HEK293 (cell line): ENCODE data around the gene RABEP2.

Source experiments
- AEBP2 ChIP-seq: fragments of 450-650 bp; formaldehyde crosslinking; IDR thresholded peaks from 2 replicates; pipeline ENCODE4 v1.5.1; 2016; ENCODE audit warnings: missing biosample characterization, missing genetic modification characterization, borderline replicate concordance
- GFI1B ChIP-seq: fragments of 450-650 bp; formaldehyde crosslinking; IDR thresholded peaks from 2 replicates; pipeline ENCODE4 v1.5.1; 2016; ENCODE audit warnings: missing biosample characterization, missing genetic modification characterization
- KLF7 ChIP-seq: fragments of 450-650 bp; formaldehyde crosslinking; IDR thresholded peaks from 2 replicates; pipeline ENCODE4 v1.5.1; 2016; ENCODE audit warnings: missing biosample characterization, missing genetic modification characterization, borderline replicate concordance
- KLF9 ChIP-seq: fragments of 450-650 bp; formaldehyde crosslinking; IDR thresholded peaks from 2 replicates; pipeline ENCODE4 v1.5.1; 2016; ENCODE audit warnings: missing biosample characterization, missing genetic modification characterization, low read depth
- MZF1 ChIP-seq: fragments of 450-650 bp; formaldehyde crosslinking; IDR thresholded peaks from 2 replicates; pipeline ENCODE4 v1.5.1; 2017; ENCODE audit warnings: missing biosample characterization, missing genetic modification characterization, borderline replicate concordance
- RBAK ChIP-seq: fragments of 450-650 bp; formaldehyde crosslinking; IDR thresholded peaks from 2 replicates; pipeline ENCODE4 v1.5.1; 2016; ENCODE audit warnings: missing biosample characterization, missing genetic modification characterization
- YY2 ChIP-seq: fragments of 450-650 bp; formaldehyde crosslinking; IDR thresholded peaks from 2 replicates; pipeline ENCODE4 v1.5.1; 2016; ENCODE audit warnings: missing biosample characterization, missing genetic modification characterization
- ZFHX2 ChIP-seq: fragments of 450-650 bp; formaldehyde crosslinking; conservative IDR thresholded peaks from 2 replicates; pipeline ENCODE4 v1.5.1; 2016; ENCODE audit warnings: missing biosample characterization, missing genetic modification characterization
- ZFP41 ChIP-seq: fragments of 450-650 bp; formaldehyde crosslinking; IDR thresholded peaks from 2 replicates; pipeline ENCODE4 v1.5.1; 2016; ENCODE audit warnings: missing biosample characterization, missing genetic modification characterization, borderline replicate concordance
- ZNF133 ChIP-seq: fragments of 450-650 bp; formaldehyde crosslinking; IDR thresholded peaks from 2 replicates; pipeline ENCODE4 v1.5.1; 2016; ENCODE audit warnings: missing biosample characterization, missing genetic modification characterization
- ZNF140 ChIP-seq: fragments of 450-650 bp; formaldehyde crosslinking; IDR thresholded peaks from 2 replicates; pipeline ENCODE4 v1.5.1; 2016; ENCODE audit warnings: missing biosample characterization, missing genetic modification characterization
- ZNF146 ChIP-seq: fragments of 450-650 bp; formaldehyde crosslinking; IDR thresholded peaks from 2 replicates; pipeline ENCODE4 v1.5.1; 2016; ENCODE audit warnings: missing biosample characterization, missing genetic modification characterization
- ZNF211 ChIP-seq: fragments of 450-650 bp; formaldehyde crosslinking; IDR thresholded peaks from 2 replicates; pipeline ENCODE4 v1.5.1; 2016; ENCODE audit warnings: low read depth, missing biosample characterization, missing genetic modification characterization
- ZNF223 ChIP-seq: fragments of 450-650 bp; formaldehyde crosslinking; IDR thresholded peaks from 2 replicates; pipeline ENCODE4 v1.5.1; 2016; ENCODE audit warnings: missing biosample characterization, missing genetic modification characterization
- ZNF239 ChIP-seq: fragments of 450-650 bp; formaldehyde crosslinking; IDR thresholded peaks from 2 replicates; pipeline ENCODE4 v1.5.1; 2016; ENCODE audit warnings: missing biosample characterization, missing genetic modification characterization
- ZNF24 ChIP-seq: fragments of 450-650 bp; formaldehyde crosslinking; IDR thresholded peaks from 2 replicates; pipeline ENCODE4 v1.5.1; 2016; ENCODE audit warnings: missing biosample characterization, missing genetic modification characterization
- ZNF266 ChIP-seq: fragments of 450-650 bp; formaldehyde crosslinking; IDR thresholded peaks from 2 replicates; pipeline ENCODE4 v1.5.1; 2016; ENCODE audit warnings: missing biosample characterization, missing genetic modification characterization, low read depth
- ZNF311 ChIP-seq: fragments of 450-650 bp; formaldehyde crosslinking; IDR thresholded peaks from 2 replicates; pipeline ENCODE4 v1.5.1; 2017; ENCODE audit warnings: missing biosample characterization, missing genetic modification characterization, borderline replicate concordance
- ZNF324 ChIP-seq: fragments of 450-650 bp; formaldehyde crosslinking; IDR thresholded peaks from 2 replicates; pipeline ENCODE4 v1.5.1; 2016; ENCODE audit warnings: missing biosample characterization, missing genetic modification characterization
- ZNF341 ChIP-seq: fragments of 450-650 bp; formaldehyde crosslinking; IDR thresholded peaks from 2 replicates; pipeline ENCODE4; 2016; ENCODE audit warnings: low read depth, missing biosample characterization, missing genetic modification characterization
- ZNF423 ChIP-seq: fragments of 450-650 bp; formaldehyde crosslinking; IDR thresholded peaks from 2 replicates; pipeline ENCODE4 v1.5.1; 2016; ENCODE audit warnings: missing biosample characterization, missing genetic modification characterization
- ZNF473 ChIP-seq: fragments of 450-650 bp; formaldehyde crosslinking; IDR thresholded peaks from 2 replicates; pipeline ENCODE4 v1.5.1; 2017; ENCODE audit warnings: missing biosample characterization, missing genetic modification characterization
- ZNF501 ChIP-seq: fragments of 450-650 bp; formaldehyde crosslinking; IDR thresholded peaks from 2 replicates; pipeline ENCODE4 v1.5.1; 2016; ENCODE audit warnings: missing biosample characterization, missing genetic modification characterization
- ZNF518A ChIP-seq: fragments of 450-650 bp; formaldehyde crosslinking; conservative IDR thresholded peaks from 2 replicates; pipeline ENCODE4 v1.5.1; 2016; ENCODE audit warnings: low read depth, missing biosample characterization, missing genetic modification characterization
- ZNF521 ChIP-seq: fragments of 450-650 bp; formaldehyde crosslinking; IDR thresholded peaks from 2 replicates; pipeline ENCODE4 v1.5.1; 2017; ENCODE audit warnings: missing biosample characterization, mild to moderate bottlenecking, missing genetic modification characterization
- ZNF645 ChIP-seq: fragments of 450-650 bp; formaldehyde crosslinking; IDR thresholded peaks from 2 replicates; pipeline ENCODE4; 2016; ENCODE audit warnings: missing biosample characterization, missing genetic modification characterization
- ZNF660 ChIP-seq: fragments of 450-650 bp; IDR thresholded peaks from 2 replicates; pipeline ENCODE4 v1.5.1; 2018; ENCODE audit warnings: missing biosample characterization, mild to moderate bottlenecking, missing genetic modification characterization
- ZNF664 ChIP-seq: fragments of 450-650 bp; formaldehyde crosslinking; IDR thresholded peaks from 2 replicates; pipeline ENCODE4 v1.5.1; 2016; ENCODE audit warnings: missing biosample characterization, missing genetic modification characterization
- ZNF677 ChIP-seq: fragments of 450-650 bp; IDR thresholded peaks from 2 replicates; pipeline ENCODE4 v1.5.0; 2018; ENCODE audit warnings: missing biosample characterization, mild to moderate bottlenecking, missing genetic modification characterization, moderate library complexity
- ZNF777 ChIP-seq: fragments of 450-650 bp; formaldehyde crosslinking; IDR thresholded peaks from 2 replicates; pipeline ENCODE4 v1.5.1; 2017; ENCODE audit warnings: missing biosample characterization, missing genetic modification characterization, borderline replicate concordance
- ZNF785 ChIP-seq: fragments of 450-650 bp; formaldehyde crosslinking; IDR thresholded peaks from 2 replicates; pipeline ENCODE4 v1.5.1; 2016; ENCODE audit warnings: missing biosample characterization, missing genetic modification characterization
- ZNF837 ChIP-seq: fragments of 450-650 bp; formaldehyde crosslinking; IDR thresholded peaks from 2 replicates; pipeline ENCODE4 v1.5.1; 2016; ENCODE audit warnings: missing biosample characterization, missing genetic modification characterization

RABEP2 gene

GRCh38 chr16:28925386-28926228, 569 bp upstream of the RABEP2 start (continued):
- TF ChIP-seq ZNF501 (tag by site-specific recombination) (peak; percentile 74; the same call in 1 of the 2 replicates), MZF1 (tag by site-specific recombination) (0 out of 2 replicates have a peak, but pooled peaks have one; percentile 29), ZNF521 (no peak), ZNF518A (tag by site-specific recombination) (no peak), ZNF777 (tag by site-specific recombination) (no peak), ZNF664 (tag by site-specific recombination) (no peak), KLF9 (tag by site-specific recombination) (peak; percentile 40; the same call in 1 of the 2 replicates), ZNF645 (tag by site-specific recombination) (no peak), AEBP2 (no peak), ZNF140 (tag by site-specific recombination) (no peak), ZNF473 (tag by site-specific recombination) (no peak), ZNF837 (tag by site-specific recombination) (no peak), ZNF324 (tag by site-specific recombination) (no peak), ZNF266 (no peak), ZNF677 (tag by site-specific recombination) (0 out of 2 replicates have a peak, but pooled peaks have one; percentile 29), ZNF341 (tag by site-specific recombination) (peak; percentile 83), ZNF211 (no peak), ZNF239 (no peak), ZFHX2 (tag by site-specific recombination) (peak; percentile 43), ZNF785 (tag by site-specific recombination) (no peak; the same call in 1 of the 2 replicates), YY2 (no peak), ZNF133 (tag by site-specific recombination) (no peak), GFI1B (tag by site-specific recombination) (no peak), ZNF311 (no peak), ZNF423 (tag by site-specific recombination) (no peak), KLF7 (peak; percentile 79; the same call in 1 of the 2 replicates), RBAK (no peak), ZNF223 (no peak), ZNF24 (no peak), ZNF146 (tag by site-specific recombination) (0 out of 2 replicates have a peak, but pooled peaks have one; percentile 17), ZFP41 (no peak), ZNF660 (tag by site-specific recombination) (peak; percentile 32)
